NCI-H526 treated with DMSO at 0.1 percent for 48 hours (cell line): Measurements from ENCODE around the gene HLF.

Experiments used
- DNase-seq: peaks from one replicate; lab custom pipeline; 2025; lab: John Stamatoyannopoulos, UW

HLF gene

GRCh38 chr17:55275894-55276804 lies 11.4 kb downstream of the HLF start:
- no peak for DNase-seq

DNA sequence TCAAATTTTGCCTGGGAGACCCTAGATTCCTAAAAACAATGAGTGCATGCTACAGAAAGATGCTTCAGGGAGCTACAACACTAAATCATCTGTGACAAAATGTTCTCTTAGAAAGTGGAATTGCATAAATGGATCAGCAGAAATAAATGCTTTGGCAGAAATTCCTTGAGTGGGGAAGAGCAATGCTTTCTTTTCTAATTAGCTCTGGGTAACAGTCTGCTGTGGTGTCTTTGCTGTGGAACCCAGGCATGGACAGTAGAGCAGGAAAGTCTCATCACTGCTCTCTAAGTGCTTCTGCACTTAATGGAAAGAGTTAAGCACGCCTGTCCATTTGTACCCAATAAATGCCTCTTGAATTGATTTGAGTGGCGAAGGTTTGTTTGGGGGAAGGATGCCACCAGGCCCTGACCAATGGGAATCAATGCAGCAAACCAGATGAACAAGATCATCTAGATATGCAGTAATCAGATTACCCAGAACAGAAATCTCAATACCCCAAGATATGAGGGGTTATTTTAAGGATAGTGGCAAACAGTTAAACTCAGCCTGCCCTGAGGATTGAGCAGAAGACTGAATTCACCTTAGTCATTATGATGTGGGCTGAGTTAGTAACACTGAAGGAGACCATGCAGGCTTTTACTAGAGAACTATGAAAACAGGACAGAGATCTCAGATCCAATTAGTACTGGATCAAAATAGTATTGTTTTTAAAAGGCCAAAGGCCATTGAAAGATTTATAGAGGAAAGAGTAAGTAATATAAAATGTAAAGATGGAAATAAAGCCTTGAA lies 13.6 kb downstream of the HLF start:
- DNase-seq, result no peak

GRCh38 chr17:55279203-55279602 lies 14.4 kb downstream of the HLF start:
- no peak for DNase-seq

- no peak for DNase-seq
These were observed 15.0 kb downstream of the HLF start for GRCh38 chr17:55279788-55280187.

DNA sequence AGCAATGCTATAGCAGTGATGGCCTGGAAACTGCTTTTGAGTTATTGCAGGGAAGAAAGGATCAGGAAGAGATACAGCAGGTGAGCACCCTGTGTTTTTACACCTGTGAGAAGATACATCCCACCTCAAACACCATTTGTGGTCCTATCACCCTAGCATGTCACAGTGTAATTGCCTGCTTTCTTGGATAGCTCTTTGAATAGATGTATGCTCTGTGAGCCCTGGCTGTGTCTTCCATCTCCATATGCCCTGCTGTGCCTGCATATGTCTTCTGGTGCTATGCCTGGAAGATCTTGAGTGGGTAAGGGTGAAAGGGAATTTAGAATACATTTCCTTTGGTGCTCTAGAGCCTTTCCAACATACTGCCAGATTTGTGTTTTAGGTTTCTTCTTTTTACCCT lies 15.5 kb downstream of the HLF start:
- no peak for DNase-seq

GRCh38 chr17:55281649-55282378 lies 17.1 kb downstream of the HLF start:
- DNase-seq, result no peak

GRCh38 chr17:55282379-55282702 lies 17.6 kb downstream of the HLF start:
- DNase-seq, result no peak

DNA sequence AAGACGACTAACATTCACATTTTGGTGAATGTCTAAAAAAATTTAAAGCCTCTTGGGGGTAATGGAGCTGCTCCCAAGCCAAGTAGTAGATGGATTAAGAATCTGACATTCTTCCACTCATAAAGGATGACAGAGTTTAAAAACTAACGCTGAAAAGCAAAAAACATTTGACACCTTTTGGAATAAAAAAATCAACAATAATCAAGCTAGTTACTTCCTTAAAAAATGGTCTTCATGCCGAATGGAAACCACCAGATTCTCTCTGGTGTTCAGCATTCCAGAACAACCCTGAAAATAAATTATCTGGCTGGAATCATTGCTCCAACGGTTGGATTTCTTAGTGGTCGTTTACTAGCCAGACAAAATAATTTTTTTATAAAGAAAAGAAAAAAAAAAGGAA lies 18.0 kb downstream of the HLF start:
- DNase-seq, result no peak

DNA sequence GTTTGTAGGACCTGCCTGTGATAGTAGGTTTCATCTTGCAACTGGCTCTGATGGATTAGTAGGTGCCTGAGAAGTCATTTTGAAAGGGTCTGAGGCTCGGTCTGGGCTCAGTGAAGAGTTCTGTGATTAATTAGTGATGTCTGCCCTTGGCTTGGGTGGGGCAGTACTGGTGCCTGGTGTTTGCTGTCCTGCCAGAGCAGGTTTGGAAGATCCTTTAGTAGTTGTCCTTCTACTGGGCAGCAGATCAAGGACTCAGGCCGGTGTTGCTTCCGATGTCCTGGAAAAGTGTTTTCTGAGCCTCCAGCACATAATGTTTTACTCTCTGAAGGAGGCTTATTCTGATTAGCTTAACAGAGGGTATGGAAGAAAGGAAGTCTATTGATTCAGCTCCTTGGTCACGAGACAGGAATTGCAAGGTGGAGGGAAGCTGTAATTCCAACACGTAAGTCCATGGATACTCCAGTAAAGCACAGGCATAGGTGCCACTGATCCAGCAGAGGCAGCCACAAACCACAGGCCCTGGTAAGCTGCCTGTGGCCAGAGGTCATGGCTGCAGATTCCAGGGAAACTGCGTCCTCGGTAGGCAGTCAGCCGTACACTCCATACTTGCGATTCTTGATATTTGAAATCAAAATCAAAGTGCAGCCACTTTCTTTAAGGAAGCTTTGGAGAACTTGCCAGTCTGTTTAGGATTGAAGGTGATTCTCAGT lies 18.7 kb downstream of the HLF start:
- DNase-seq, result no peak

GRCh38 chr17:55284001-55284884 lies 19.5 kb downstream of the HLF start:
- no peak for DNase-seq

DNA sequence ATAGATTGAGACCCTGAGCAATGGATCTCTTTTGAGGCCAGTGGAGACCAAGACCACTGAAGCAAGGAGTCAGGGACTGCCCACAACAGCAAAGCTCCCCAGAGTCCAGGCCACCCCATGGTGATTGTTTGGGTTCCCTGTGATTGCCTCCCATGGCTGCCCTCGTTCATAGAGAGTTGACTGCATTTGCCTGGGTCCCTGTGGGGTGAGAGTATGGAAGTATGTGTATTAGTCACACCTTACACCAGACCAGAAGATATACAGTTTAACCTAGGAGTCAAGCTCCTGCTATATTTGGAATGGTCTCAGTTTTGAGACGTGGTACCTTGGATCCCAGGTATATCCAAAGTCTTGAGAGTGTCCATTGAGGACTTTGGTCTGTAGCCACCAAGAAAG lies 20.2 kb downstream of the HLF start:
- DNase-seq, result no peak

DNA sequence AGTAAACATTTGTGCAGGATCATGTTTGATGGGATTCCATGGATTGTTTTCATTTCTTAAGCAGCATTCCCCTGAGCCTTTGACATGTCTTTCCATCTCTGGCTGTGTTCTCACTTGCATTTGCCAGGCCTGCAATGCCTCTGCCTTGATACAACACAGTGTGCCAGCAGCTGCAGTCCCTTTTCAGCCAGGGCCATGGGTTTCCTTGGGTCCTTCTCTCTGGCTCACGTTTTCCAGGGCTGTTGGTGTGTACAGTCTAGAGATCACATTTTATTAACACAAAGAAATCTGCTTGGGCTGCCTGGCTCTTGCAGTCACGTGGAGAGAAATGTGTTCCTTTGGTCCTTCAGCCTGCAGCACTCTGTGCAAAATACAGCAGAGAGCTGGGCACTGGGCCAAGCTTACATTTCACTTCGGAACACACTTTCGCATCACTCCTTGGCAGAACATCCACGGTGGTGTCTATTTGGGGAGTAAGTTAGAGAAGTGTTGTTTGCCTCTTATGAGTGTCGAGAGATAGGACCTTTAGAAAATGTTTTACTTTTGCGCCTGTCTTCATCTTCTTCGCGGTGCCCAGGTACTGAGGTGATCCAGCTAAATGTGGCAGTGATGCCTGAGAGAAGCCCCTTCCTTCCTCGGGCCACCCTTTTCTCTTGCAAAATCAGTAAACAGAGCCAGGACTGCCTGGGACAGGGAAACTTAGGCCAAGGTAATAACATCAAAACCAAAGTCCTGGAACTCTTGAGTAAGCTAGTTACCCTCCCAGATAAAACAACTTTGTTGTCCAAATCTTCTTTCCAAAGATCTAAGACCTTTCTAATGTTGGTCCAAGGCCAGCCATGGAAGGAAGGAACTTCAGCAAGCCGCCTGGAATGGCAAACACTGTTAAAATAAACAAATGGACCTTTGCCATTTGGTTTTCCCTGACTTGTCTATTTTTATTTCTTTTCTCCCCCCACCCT lies 20.9 kb downstream of the HLF start:
- no peak for DNase-seq

- DNase-seq, result no peak
These were observed 22.2 kb downstream of the HLF start for GRCh38 chr17:55286681-55287589.

- DNase-seq, result no peak
These were observed 23.8 kb downstream of the HLF start for GRCh38 chr17:55288356-55289105.

DNA sequence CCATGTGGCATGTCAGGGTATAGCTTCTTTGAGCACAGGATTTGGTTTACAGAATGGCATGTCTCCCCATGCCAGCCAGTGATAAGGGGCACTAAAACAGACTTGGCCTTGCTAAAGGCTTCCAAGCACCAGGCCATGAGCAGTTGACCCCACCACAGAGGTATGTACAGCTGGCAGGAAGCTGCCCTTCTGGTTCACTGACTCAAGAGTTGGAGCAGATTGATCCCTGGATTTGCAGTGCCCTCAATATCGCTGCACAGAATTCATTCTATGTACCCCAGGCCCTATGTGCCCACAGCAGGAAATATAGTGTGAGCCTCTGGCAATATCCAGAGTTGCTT lies 24.3 kb downstream of the HLF start:
- DNase-seq, result no peak

- no peak for DNase-seq
These were observed 25.2 kb downstream of the HLF start for GRCh38 chr17:55289978-55290377.

DNA sequence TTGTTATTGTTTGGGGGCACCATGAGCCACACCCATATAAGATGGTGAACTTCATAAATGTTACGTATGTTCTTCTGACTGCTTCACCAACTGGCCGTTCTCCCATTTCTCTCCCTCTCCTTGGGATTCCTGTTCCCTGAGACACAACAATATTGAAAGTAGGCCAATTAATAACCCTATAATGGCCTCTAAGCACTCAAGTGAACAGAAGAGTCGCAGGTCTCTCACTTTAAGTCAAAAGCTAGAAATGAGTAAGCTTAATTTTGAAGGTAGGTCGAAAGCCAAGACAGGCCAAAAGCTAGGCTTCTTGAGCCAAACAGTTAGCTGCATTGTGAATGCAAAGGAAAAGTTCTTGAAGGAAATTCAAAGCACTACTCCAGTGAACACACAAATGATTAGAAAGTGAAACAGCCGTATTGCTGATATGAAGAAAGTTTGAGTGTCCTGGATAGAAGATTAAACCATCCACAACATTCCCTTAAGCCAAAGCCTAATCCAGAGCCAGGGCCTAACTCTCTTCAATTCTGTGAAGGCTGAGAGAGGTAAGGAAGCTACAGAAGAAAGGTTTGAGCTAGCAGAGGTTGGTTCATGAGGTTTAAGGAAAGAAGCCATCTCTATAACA lies 25.8 kb downstream of the HLF start:
- no peak for DNase-seq

GRCh38 chr17:55291114-55291507 lies 26.4 kb downstream of the HLF start:
- DNase-seq, result no peak
